PC-9 (cell line): ENCODE results near the gene WBP2NL. TPM values are rescaled to one million over a fixed set of nuclear protein-coding genes. Genes with fewer than 3 reads are reported as not detected.

Experiments
- BruUV-seq: library from RNA; stranded (reverse); fragments of 400-500 nt; replicated peaks from 2 replicates; lab custom pipeline; 2021; lab: Mats Ljungman, UMichigan
- CTCF ChIA-PET: fragments of 300-600 bp; sonication (Branson Sonifier 250); formaldehyde crosslinking; loops from one replicate; lab custom pipeline; 2022; ENCODE audit warnings: antibody characterized with exemption; lab: Charles Lee
- POLR2A ChIA-PET: fragments of 300-600 bp; sonication (Branson Sonifier 250); formaldehyde crosslinking; loops from one replicate; lab custom pipeline; 2022; ENCODE audit warnings: antibody characterized with exemption; ENCODE audit not compliant: unreplicated experiment; lab: Charles Lee
- DNase-seq, 2 experiments: peaks; one replicate each; pipeline versions ENCODE4 v3.0.0 to v3.0.0-alpha.2; 2015 to 2022; ENCODE audit warnings: mixed read lengths in 1 of 2
- H2AFZ ChIP-seq: fragments of 200-600 bp; sonication (generic); 2 replicates; pipeline ENCODE4 v1.8.1; 2017; ENCODE audit warnings: antibody characterized with exemption
- H3F3A ChIP-seq: fragments of 200-600 bp; sonication (generic); 2 replicates; pipeline ENCODE4 v1.8.1; 2017; ENCODE audit warnings: antibody characterized with exemption, mild to moderate bottlenecking, low read depth; ENCODE audit not compliant: insufficient read depth
- H3K27ac ChIP-seq: fragments of 200-600 bp; sonication (generic); 2 replicates; pipeline ENCODE4 v1.6.1; 2016; ENCODE audit warnings: mixed run types
- H3K27me3 ChIP-seq: fragments of 200-600 bp; sonication (generic); 2 replicates; pipeline ENCODE4 v1.6.1; 2016; ENCODE audit warnings: low read depth, mixed run types; ENCODE audit not compliant: insufficient read depth
- H3K36me3 ChIP-seq: fragments of 200-600 bp; sonication (generic); 2 replicates; pipeline ENCODE4 v1.6.1; 2016; ENCODE audit warnings: low read depth, mixed run types
- H3K4me1 ChIP-seq: fragments of 200-600 bp; sonication (generic); replicated peaks from 2 replicates; pipeline ENCODE4 v1.6.1; 2016; ENCODE audit warnings: mixed run types; ENCODE audit not compliant: insufficient read depth
- H3K4me2 ChIP-seq: fragments of 200-600 bp; sonication (generic); 2 replicates; pipeline ENCODE4 v1.6.1; 2017; ENCODE audit warnings: mixed run types
- H3K4me3 ChIP-seq: fragments of 200-600 bp; sonication (generic); 2 replicates; pipeline ENCODE4 v1.6.1; 2016; ENCODE audit warnings: mixed run types
- H3K79me2 ChIP-seq: fragments of 200-600 bp; sonication (generic); 2 replicates; pipeline ENCODE4 v1.6.1; 2017; ENCODE audit warnings: low read depth, mixed run types
- H3K9me2 ChIP-seq: fragments of 200-600 bp; sonication (generic); 2 replicates; pipeline ENCODE4 v1.8.1; 2017; ENCODE audit warnings: mild to moderate bottlenecking; ENCODE audit not compliant: insufficient read depth
- H3K9me3 ChIP-seq: fragments of 200-600 bp; sonication (generic); 2 replicates; pipeline ENCODE4 v1.8.1; 2016; ENCODE audit warnings: low read depth; ENCODE audit not compliant: insufficient read depth
- H4K20me1 ChIP-seq: fragments of 200-600 bp; sonication (generic); 2 replicates; pipeline ENCODE4 v1.8.1; 2017; ENCODE audit not compliant: insufficient read depth
- CTCF ChIP-seq: fragments of 200-600 bp; sonication (generic); conservative IDR thresholded peaks from 2 replicates; pipeline ENCODE4 v1.6.1; 2017; ENCODE audit warnings: mixed run types, antibody characterized with exemption, mild to moderate bottlenecking, moderate library complexity
- EZH2 ChIP-seq: fragments of 200-600 bp; sonication (generic); IDR thresholded peaks from 2 replicates; pipeline ENCODE4 v1.8.0; 2017; ENCODE audit warnings: antibody characterized with exemption, low read depth
- intact Hi-C: fragments of 100-400 bp; cut with micrococcal nuclease; formaldehyde crosslinking; loops from one replicate; pipeline ENCODE4 v1.10.0; 2022; ENCODE audit not compliant: unreplicated experiment
- total RNA-seq: library from RNA; stranded (reverse); gene quantifications from 2 replicates; pipeline ENCODE4 v1.2.3, GENCODE V29; 2021

The WBP2NL gene
- total RNA-seq, 1 experiment from 2014 or later = 7.1 TPM

DNA sequence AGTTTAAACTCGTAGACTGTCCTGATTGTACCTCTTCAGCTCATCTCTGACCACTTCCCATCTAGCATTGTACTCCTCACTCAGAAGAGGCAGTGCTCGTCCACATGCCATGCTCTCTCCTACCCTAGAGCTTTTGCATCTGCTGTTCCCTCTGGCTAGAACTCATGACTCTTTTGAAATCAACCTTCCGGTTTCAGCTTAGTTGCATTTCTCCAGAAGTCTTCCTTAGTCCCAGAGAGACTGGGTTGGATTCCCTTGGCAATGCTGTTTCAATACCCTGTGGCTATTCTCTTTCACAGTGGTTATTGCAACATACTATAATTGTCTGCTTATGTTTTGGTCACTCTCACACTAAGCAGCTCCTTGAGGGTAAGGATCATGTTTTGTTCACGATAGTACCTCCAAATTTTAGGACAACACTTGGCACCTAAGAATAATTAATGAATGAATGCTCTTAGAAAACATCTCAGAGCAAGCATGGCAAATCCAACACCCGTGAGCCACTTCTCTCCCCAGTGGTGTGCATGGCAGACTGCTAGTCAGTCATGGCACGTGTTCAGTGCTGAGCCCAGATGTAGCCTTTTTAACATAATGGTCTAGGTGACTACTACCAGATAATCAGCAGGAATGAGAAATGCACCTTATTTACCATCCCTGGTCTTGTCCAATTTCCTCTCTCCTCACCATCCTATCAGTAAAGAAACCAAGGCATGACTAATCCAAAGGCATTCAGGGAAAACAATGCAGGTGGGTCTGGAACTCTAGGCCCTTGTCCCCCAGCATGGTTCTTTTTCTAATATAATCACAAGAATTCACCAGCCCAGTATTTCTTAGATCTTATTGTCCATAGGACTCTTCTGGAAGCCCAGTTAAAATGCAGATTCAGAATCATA lies 14.8 kb upstream of the WBP2NL start:
- H3K27me3 ChIP-seq = no peaks in the 10 kb centered on the region
- intact Hi-C loops = no loop called here
- H2AFZ ChIP-seq = no peak overlapping the region
- ChIA-PET CTCF (interaction anchor here (0.5 to 0.6 kb wide), 2 partner anchors 26 to 392 kb away, joined by 3 read pairs; no protein-coding TSS in a partner anchor), POLR2A (interaction anchor here (0.5 kb wide), 1 partner anchor 1953 kb away, joined by 12 read pairs; no protein-coding TSS in a partner anchor)
- H3K4me3 ChIP-seq = no peak overlapping the region
- H3K9me3 ChIP-seq = no peaks in the 10 kb centered on the region
- H3K4me2 ChIP-seq = peak overlapping the region; percentile 11
- no peaks in the 10 kb centered on the region for H3K36me3 ChIP-seq
- H4K20me1 ChIP-seq = no peaks in the 10 kb centered on the region
- DNase-seq = peak in 1 of 2 experiments; percentile 68
- TF ChIP-seq CTCF (no peak), EZH2 (no peak)
- no peaks in the 10 kb centered on the region for H3K9me2 ChIP-seq
- BruUV-seq = no TSS peak
- H3K79me2 ChIP-seq = no peaks in the 10 kb centered on the region
- H3F3A ChIP-seq = peaks cover 12% of the 10 kb centered on the region; the same call in 1 of the 2 replicates
- no peak overlapping the region for H3K27ac ChIP-seq
- H3K4me1 ChIP-seq = peaks cover 13% of the 10 kb centered on the region

GRCh38 chr22:41987276-41987675 lies 11.3 kb upstream of the WBP2NL start:
- ChIA-PET POLR2A (interaction anchor here (0.5 to 0.6 kb wide), 2 partner anchors 46 to 56 kb away, joined by 3 to 5 read pairs; no protein-coding TSS in a partner anchor), CTCF (no interaction called here)
- TF ChIP-seq EZH2 (no peak), CTCF (no peak)
- H4K20me1 ChIP-seq = no peaks in the 10 kb centered on the region
- H3K36me3 ChIP-seq = no peaks in the 10 kb centered on the region
- H3K79me2 ChIP-seq = no peaks in the 10 kb centered on the region
- intact Hi-C loops = no loop called here
- H3K4me2 ChIP-seq = no peak overlapping the region
- peaks cover 13% of the 10 kb centered on the region for H3K4me1 ChIP-seq
- H3K4me3 ChIP-seq = no peak overlapping the region
- no TSS peak for BruUV-seq
- H3K9me2 ChIP-seq = no peaks in the 10 kb centered on the region
- no peak for DNase-seq
- peaks cover 12% of the 10 kb centered on the region; the same call in 1 of the 2 replicates for H3F3A ChIP-seq
- H3K27me3 ChIP-seq = 0 out of 2 replicates have a peak, but pooled peaks cover 6% of the 10 kb centered on the region
- no peaks in the 10 kb centered on the region for H3K9me3 ChIP-seq
- no peak overlapping the region for H2AFZ ChIP-seq
- no peak overlapping the region for H3K27ac ChIP-seq

- no peak for DNase-seq
Measured at GRCh38 chr22:41989246-41989645, 9.3 kb upstream of the WBP2NL start.

More at GRCh38 chr22:41989246-41989645, 9.3 kb upstream of the WBP2NL start:
- intact Hi-C loops = no loop called here
- H3K4me2 ChIP-seq = no peak overlapping the region
- H3K27me3 ChIP-seq = 0 out of 2 replicates have a peak, but pooled peaks cover 6% of the 10 kb centered on the region
- H3K79me2 ChIP-seq = no peaks in the 10 kb centered on the region
- no peak overlapping the region for H3K4me3 ChIP-seq
- POLR2A ChIA-PET = no interaction called here
- no peak overlapping the region for H2AFZ ChIP-seq
- no TSS peak for BruUV-seq
- no peaks in the 10 kb centered on the region for H4K20me1 ChIP-seq
- H3K36me3 ChIP-seq = no peaks in the 10 kb centered on the region
- H3K9me2 ChIP-seq = no peaks in the 10 kb centered on the region
- no peaks in the 10 kb centered on the region for H3K9me3 ChIP-seq
- CTCF ChIA-PET = no interaction called here
- TF ChIP-seq EZH2 (no peak), CTCF (no peak)
- no peaks in the 10 kb centered on the region for H3K4me1 ChIP-seq
- H3K27ac ChIP-seq = no peak overlapping the region
- no peaks in the 10 kb centered on the region for H3F3A ChIP-seq
